B cell (primary cell): ENCODE data around the gene CLASP1.

ENCODE experiments used
- CTCF ChIP-seq: fragments of 200-600 bp; IDR thresholded peaks from one replicate; pipeline ENCODE4 v1.8.0; 2022; ENCODE audit warnings: antibody characterized with exemption, mild to moderate bottlenecking
- EZH2 ChIP-seq: IDR thresholded peaks from 2 replicates; pipeline ENCODE4 v1.6.1; 2012; ENCODE audit warnings: borderline replicate concordance, low read depth, mild to moderate bottlenecking, moderate library complexity, low read length; ENCODE audit not compliant: insufficient read depth, poor library complexity, severe bottlenecking

- TF ChIP-seq CTCF (no peak), EZH2 (no peak)
These were observed 78.6 kb downstream of the CLASP1 start for GRCh38 chr2:121570667-121571055.
